Fibroblast of skin of back (primary cell): ENCODE results near the gene HEATR5A.
"Not testable (repeated sequence)": the region's sequence is repeated elsewhere in the genome, so short reads cannot be mapped to it uniquely, and the experiment has no call there.

Experiments used
- DNase-seq: peaks from one replicate; pipeline ENCODE4 v3.0.0-alpha.2; 2013

The HEATR5A gene

GRCh38 chr14:31280871-31281220 is 139.5 kb downstream of the HEATR5A start:
- peak; percentile 8 for DNase-seq

- DNase-seq = no peak
These were observed 140.0 kb downstream of the HEATR5A start for GRCh38 chr14:31280132-31280870.

- DNase-seq = no peak
These were observed 141.5 kb downstream of the HEATR5A start for GRCh38 chr14:31278883-31279282.

- no peak for DNase-seq
These were observed 143.3 kb downstream of the HEATR5A start for GRCh38 chr14:31277085-31277484.

GRCh38 chr14:31276417-31276816 is 143.9 kb downstream of the HEATR5A start:
- not testable (repeated sequence) for DNase-seq

GRCh38 chr14:31275731-31276130 is 144.6 kb downstream of the HEATR5A start:
- DNase-seq = peak; percentile 9

GRCh38 chr14:31271648-31272047 is 148.7 kb downstream of the HEATR5A start:
- DNase-seq = no peak

GRCh38 chr14:31270196-31270772 is 150.1 kb downstream of the HEATR5A start:
- peak; percentile 5 for DNase-seq

GRCh38 chr14:31269634-31270195 is 150.6 kb downstream of the HEATR5A start:
- peak; percentile 39 for DNase-seq

GRCh38 chr14:31268216-31268615 is 152.1 kb downstream of the HEATR5A start:
- DNase-seq = no peak

- no peak for DNase-seq
These were observed 153.7 kb downstream of the HEATR5A start for GRCh38 chr14:31266437-31267331.

- DNase-seq = peak; percentile 24
These were observed 154.5 kb downstream of the HEATR5A start for GRCh38 chr14:31265701-31266398.

GRCh38 chr14:31263485-31264133 is 156.7 kb downstream of the HEATR5A start:
- peak; percentile 100 for DNase-seq

- DNase-seq = peak; percentile 5
These were observed 158.3 kb downstream of the HEATR5A start for GRCh38 chr14:31261859-31262731.

- DNase-seq = no peak
These were observed 158.9 kb downstream of the HEATR5A start for GRCh38 chr14:31261523-31261858.

GRCh38 chr14:31259040-31259435 is 161.3 kb downstream of the HEATR5A start:
- not testable (repeated sequence) for DNase-seq

- DNase-seq = no peak
These were observed 161.8 kb downstream of the HEATR5A start for GRCh38 chr14:31258427-31259039.

- DNase-seq = not testable (repeated sequence)
These were observed 162.6 kb downstream of the HEATR5A start for GRCh38 chr14:31257554-31258426.

GRCh38 chr14:31257244-31257553 is 163.2 kb downstream of the HEATR5A start:
- DNase-seq = no peak
